GM19043 (cell line): ENCODE results near the gene SORCS3.

Source experiments
- ATAC-seq: cut with Tn5 transposase; IDR thresholded peaks from one replicate; pipeline ENCODE4 v1.9.1; 2021; ENCODE audit warnings: low read depth; ENCODE audit not compliant: unreplicated experiment

Gene SORCS3

GRCh38 chr10:105149371-105149891 lies 508.3 kb downstream of the SORCS3 start:
- no peak for ATAC-seq

- no peak for ATAC-seq
Observed at GRCh38 chr10:105150259-105150880, 509.3 kb downstream of the SORCS3 start.

DNA sequence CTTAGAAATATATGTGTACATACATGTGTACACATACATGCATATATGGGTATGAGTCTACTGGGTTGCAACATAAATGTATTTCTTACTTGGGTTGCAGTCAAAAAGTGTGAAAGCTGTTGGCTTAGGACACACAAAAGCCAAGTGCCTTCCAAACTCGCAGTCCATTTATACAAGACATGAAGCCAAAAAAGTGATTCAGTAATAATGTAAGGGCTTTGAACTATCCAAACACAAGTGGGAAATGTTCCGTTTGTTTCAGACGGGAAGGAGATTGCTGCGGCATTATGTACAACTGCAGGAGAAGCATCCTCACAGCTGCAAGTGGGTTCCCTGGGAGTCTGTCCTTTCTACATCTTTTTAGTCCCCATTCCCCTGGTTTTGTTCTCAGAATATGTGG lies 513.6 kb downstream of the SORCS3 start:
- ATAC-seq = no peak

DNA sequence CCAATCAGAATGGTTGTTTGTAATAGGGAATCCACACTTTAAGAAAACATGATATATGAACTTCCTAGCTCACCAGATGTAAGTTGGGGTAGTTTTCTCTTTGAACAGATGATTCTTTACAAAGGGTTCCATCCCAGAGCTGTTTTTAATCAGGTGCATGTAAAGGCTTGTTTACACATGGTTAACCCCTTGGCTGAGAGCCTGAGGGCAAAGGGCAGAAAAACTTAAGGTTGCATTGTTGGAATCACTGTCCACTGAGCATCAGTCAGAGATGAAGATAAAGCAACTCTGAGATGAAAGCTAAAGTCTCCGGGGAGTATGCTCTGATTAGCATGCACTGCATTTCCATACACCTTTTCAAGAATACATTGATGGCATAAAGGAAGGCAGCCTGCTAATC lies 518.2 kb downstream of the SORCS3 start:
- no peak for ATAC-seq

GRCh38 chr10:105161149-105161548 lies 520.1 kb downstream of the SORCS3 start:
- no peak for ATAC-seq

DNA sequence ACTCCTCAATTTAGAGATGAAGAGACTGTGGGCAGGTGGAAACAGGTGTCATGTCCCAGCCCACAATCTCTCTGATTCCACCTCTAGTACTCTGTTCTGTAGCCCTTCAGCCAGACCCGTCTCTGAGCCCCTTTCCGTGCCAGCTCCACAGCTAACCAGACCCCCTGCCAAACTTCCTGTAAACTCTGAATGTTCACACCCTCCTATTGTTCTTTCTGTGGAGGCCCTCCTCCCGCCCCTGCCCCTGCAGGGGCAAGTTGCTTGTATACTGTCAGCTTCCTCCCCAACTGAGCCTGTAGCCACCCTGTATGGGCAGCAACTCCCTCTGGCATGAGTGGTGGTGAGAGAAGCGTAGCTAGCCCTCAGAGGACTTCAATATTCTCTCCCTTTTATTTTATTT lies 520.7 kb downstream of the SORCS3 start:
- no peak for ATAC-seq

DNA sequence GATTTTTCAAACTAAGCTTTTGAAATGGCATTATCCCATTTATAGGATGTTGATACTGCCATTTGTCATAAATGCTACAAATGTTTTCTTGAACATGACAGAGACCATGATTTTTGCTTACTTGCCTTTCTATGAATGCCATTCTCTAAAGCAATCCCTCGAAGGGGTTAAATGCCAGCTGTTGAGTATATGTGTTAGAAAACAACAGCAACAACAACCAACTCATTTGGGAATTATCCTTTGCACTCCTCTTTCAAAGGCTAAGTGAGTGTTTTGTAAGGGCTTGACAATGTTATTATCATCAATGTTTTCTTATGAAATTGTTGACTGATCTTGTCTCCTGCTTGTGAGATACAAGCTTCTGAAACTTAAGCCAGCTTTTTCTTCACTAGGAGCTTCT lies 529.4 kb downstream of the SORCS3 start:
- ATAC-seq = no peak

DNA sequence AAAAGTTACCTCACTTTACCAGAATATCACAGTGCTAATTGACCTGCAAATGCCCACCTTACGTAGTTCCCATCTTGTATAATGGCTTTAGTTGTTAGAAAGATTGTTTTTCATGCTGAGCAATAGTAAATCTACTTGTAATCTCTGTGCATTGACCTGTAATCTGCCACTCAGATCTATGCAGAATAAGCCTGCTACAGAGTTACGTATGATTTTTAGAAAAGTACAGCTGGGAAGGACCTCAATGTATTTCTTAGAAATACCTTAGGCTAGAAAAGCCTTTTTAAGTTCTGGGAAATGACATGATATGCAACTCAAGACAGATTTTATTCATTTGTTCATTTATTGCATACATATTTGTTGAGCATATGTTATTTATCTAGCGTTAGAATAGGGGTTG lies 530.9 kb downstream of the SORCS3 start:
- no peak for ATAC-seq

DNA sequence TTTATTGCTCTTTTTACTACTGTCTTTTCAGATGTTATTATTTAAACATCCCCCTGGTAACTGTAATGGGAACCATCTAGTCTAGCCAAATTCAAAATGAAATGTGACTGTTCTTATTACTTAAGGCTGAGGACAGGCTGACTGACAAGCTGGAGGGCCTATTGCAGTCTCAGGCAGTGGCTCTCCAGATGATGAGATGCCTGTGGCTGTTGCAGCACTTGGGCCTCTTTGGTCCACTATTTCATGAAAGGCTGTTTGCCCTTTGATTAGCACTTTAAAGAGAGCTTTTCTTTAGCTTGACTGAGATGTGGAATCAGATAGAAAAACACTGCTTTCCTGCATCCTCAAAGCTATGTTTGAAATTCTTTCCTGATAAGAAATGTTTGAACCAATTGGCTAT lies 540.5 kb downstream of the SORCS3 start:
- ATAC-seq = no peak

- ATAC-seq = no peak
Observed at GRCh38 chr10:105183536-105183935, 542.4 kb downstream of the SORCS3 start.

- no peak for ATAC-seq
Observed at GRCh38 chr10:105185161-105185560, 544.1 kb downstream of the SORCS3 start.

DNA sequence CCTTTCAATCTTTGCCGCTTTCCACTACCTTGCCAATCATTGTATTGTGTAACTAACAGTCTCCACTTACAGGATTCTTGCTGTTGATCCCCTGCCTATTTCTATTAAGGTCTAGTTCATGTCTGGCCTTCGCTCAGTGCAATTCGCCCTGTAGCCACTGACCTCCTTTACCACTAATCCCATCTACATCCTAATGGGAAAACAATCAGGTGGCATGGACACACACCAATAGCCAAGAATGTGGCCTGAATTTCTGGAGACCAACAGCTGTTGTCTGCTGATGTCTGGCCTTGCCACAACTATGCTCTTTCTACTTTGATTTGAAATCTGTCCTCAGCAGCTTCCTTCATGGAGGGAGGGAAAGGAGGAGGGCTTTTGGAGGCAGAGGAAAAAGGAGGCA lies 546.2 kb downstream of the SORCS3 start:
- no peak for ATAC-seq

DNA sequence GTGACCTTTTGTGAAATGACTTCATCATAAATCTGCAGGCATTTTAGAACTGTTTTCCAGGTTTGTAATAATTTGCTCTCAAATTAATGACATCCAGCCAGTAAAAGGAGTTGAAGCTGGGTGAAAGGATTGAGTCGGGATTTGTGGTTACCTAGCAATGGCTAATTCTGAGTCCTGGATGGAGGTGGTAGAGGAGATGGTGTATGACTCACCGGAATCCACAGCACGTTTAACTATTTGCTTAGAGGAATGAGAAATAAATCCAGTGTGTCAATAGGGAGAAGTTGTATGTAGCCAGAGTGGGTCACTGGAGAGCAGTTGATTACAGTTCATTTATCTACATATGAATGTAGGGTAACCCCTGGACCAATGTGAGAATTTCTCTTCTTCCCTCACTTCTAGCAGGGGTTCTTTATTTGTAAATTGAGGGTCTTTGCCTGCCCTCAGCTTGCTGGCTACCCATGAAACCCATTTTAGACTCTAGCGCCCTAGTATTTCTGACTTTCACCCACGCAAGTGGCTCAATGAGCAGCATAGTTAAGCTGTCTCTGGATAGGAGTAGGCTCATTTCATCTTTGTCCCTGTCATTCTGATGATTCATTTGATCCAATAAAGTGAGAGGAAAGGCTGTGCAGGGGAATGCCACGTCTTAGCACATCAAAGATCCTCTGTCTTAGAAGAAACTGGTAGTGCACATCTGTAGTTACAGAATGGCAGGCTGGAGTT lies 547.8 kb downstream of the SORCS3 start:
- ATAC-seq = no peak

DNA sequence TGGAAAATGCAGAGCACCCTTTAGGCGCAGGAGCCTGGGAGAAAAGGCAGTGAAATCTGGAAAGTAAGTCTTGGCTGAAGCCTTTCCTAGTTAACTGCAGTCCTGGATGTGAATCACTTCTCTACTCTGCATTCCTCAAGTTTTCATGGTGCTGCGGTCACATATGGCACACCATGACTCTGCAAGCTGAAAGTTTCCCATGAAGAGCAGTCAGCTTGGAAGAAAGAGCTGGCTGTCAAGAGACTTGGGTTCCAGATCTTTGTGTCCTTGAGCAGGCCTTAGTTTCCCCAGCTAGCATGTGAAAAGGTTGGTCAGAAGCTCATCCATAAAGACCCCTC lies 548.3 kb downstream of the SORCS3 start:
- ATAC-seq = no peak

DNA sequence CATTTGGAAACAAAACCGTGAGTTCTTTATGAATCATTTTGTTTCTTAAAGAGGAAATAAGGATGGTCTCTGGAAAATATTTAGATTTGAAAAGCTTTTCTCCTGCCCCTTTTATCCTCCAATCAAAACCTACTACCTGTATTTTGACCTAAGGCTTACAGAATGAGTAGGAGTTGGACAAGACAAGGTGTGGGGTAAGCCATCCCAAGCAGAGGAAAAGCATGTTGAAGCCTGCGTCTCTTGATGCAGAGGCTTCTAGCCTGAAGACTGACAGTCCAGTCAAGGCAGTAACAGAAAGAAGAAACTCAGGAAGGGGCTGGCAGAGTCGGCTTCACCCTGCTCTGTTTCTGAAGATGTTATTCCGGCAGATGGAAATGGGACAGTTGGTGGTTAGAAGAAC lies 551.1 kb downstream of the SORCS3 start:
- ATAC-seq = no peak

GRCh38 chr10:105192861-105193260 lies 551.8 kb downstream of the SORCS3 start:
- no peak for ATAC-seq

DNA sequence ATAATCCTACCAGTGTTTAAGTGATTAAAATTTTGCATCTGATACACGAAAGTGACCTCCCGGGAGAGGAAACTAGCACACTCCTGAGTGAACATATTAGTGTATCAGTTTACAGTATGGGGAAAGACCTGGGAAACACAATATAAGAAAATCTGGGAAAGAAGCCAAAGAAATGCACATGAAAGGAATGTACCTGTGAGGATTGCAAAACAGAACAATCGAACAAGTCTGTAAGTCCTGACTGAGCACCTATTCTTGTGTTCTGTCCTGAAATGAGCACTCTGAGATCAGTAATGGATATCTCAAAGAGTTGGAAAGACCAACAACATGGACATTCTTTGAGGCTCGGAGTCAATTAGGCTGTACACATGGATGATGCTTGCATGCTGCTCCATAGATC lies 554.7 kb downstream of the SORCS3 start:
- ATAC-seq = no peak

GRCh38 chr10:105197598-105198364 lies 556.7 kb downstream of the SORCS3 start:
- ATAC-seq = no peak

DNA sequence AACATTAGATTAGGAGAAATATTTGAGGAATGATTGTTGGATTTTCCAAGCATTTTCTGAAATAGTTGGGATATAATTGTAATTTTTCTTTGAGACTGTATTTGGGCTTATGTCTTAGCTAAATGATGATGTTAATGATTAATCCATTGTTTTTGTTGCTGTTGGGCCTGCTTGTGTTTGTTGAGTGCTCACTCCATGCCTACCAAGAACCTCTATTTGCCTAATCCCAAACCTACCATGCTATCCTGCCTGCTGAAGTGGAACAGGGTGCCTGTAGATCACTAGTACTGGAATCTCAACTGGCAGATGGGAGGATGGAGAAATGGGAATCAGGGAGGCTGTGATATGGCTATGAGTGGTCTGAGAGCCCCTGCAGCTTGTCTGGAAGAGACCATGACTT lies 565.5 kb downstream of the SORCS3 start:
- no peak for ATAC-seq

- no peak for ATAC-seq
Observed at GRCh38 chr10:105207476-105207995, 566.4 kb downstream of the SORCS3 start.

GRCh38 chr10:105210546-105210945 lies 569.5 kb downstream of the SORCS3 start:
- ATAC-seq = no peak
